ENCODE data around the gene SYNGR2.
"Not testable (repeated sequence)": the region's sequence is repeated elsewhere in the genome, so short reads cannot be mapped to it uniquely, and the experiment has no call there.

SYNGR2 gene

GRCh38 chr17:78164748-78165607 lies 3.4 kb upstream of the SYNGR2 start:
- no peak for DNase-seq (ENCODE audit: low spot score)
- no peak for TF ChIP-seq CTCF (IDR thresholded peaks at IDR 0.05; ENCODE audit: extremely low read depth, missing control alignments)

DNA sequence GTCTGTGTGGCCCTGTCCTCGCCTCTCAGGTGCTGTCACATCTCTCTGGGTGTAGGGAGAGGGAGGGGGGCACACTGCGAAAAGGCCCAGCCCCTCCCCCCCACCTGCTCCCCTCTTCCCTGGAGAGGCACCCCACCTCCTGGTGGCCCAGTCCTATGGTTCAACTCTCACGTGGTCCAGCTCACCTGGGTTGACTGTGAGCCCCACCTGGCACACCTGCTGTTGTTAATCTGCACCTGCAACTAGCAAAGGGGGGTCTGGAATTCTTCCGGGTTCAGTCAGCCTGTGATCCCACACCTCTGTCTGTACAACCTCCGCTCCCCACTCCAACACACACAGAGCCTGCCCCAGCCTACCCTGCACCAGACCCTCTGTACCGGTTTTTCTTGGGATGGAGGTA lies 2.0 kb upstream of the SYNGR2 start:
- DNase-seq (ENCODE audit: low spot score) = no peak
- no peak for TF ChIP-seq CTCF (IDR thresholded peaks at IDR 0.05; ENCODE audit: extremely low read depth, missing control alignments)

GRCh38 chr17:78168903-78169793 lies 767 bp downstream of the SYNGR2 start:
- DNase-seq (ENCODE audit: low spot score) = peak; percentile 77
- no peak for TF ChIP-seq CTCF (IDR thresholded peaks at IDR 0.05; ENCODE audit: extremely low read depth, missing control alignments)

DNA sequence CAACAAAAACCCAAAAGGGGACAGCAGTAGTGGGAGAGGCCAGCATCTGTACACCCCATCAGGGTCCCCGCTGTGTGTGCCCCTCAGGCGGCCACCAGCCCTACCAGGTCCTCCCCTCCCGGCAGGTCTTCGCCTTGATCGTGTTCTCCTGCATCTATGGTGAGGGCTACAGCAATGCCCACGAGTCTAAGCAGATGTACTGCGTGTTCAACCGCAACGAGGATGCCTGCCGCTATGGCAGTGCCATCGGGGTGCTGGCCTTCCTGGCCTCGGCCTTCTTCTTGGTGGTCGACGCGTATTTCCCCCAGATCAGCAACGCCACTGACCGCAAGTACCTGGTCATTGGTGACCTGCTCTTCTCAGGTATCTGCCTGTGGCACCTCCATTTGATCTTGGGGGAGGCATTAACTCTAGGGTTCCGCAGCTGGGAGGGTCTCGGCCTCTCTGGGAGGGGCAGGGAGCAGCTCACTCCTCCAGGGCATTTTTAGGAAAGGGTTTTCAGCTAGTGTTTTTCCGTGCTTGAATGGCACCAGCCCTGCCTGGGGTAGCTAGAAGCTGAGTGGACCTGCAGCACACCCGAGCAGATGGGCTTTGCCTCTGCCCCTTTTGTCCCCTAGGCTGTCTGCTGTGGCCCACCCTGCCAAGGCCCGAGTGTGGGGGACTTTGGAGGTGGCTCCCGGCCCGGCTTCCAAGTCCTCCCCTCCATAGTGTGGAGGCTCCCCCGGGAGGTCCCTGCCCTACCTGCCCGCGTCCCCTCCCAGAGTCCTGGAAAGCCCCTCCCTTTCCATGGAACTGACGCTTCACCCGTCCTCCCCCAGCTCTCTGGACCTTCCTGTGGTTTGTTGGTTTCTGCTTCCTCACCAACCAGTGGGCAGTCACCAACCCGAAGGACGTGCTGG lies 2.6 kb downstream of the SYNGR2 start:
- no peak for TF ChIP-seq CTCF (IDR thresholded peaks at IDR 0.05; ENCODE audit: extremely low read depth, missing control alignments)
- no peak for DNase-seq (ENCODE audit: low spot score)

GRCh38 chr17:78171591-78172248 lies 3.3 kb downstream of the SYNGR2 start:
- not testable (repeated sequence) for DNase-seq (ENCODE audit: low spot score)

GRCh38 chr17:78172249-78173051 lies 4.1 kb downstream of the SYNGR2 start:
- no peak for TF ChIP-seq CTCF (IDR thresholded peaks at IDR 0.05; ENCODE audit: extremely low read depth, missing control alignments)
- no peak for DNase-seq (ENCODE audit: low spot score)

Measured in GM20000 (cell line).